Prostate gland (tissue), 2 donors: Measurements from ENCODE around the gene IPMK. TPM values are rescaled to one million over a fixed set of nuclear protein-coding genes. Genes with fewer than 3 reads are reported as not detected.
A peak's percentile ranks its signal among the peaks of the same experiment; 100 is the strongest.

Experiments used
- DNase-seq: peaks from one replicate; pipeline ENCODE4 v3.0.0-alpha.2; 2019; ENCODE audit warnings: low spot score
- H3K27ac ChIP-seq, 2 donors: fragments of 200-600 bp; sonication (generic); 2 replicates each; pipeline ENCODE4 v1.5.1; 2017 to 2019
- H3K27me3 ChIP-seq: fragments of 200-600 bp; sonication (generic); replicated peaks from 2 replicates; pipeline ENCODE4 v1.5.1; 2019; ENCODE audit not compliant: insufficient read depth
- H3K36me3 ChIP-seq, 2 donors: fragments of 200-600 bp; sonication (generic); 1 replicate in 1 of 2; 2 replicates in 1 of 2; pipeline versions ENCODE4 v1.5.1 to v1.8.1; 2017 to 2019
- H3K4me1 ChIP-seq: fragments of 200-600 bp; sonication (generic); replicated peaks from 2 replicates; pipeline ENCODE4 v1.5.1; 2019
- H3K4me3 ChIP-seq, 2 donors: fragments of 200-600 bp; sonication (generic); 2 replicates each; pipeline ENCODE4 v1.5.1; 2017 to 2019
- H3K9me3 ChIP-seq: fragments of 200-600 bp; sonication (generic); 2 replicates; pipeline ENCODE4 v1.5.1; 2017
- POLR2A ChIP-seq: fragments of 450-650 bp; IDR thresholded peaks from one replicate; pipeline ENCODE4 v1.6.1; 2016; ENCODE audit warnings: antibody characterized with exemption, mild to moderate bottlenecking
- POLR2AphosphoS5 ChIP-seq: sonication (generic); formaldehyde crosslinking; IDR thresholded peaks from one replicate; pipeline ENCODE4 v1.6.1; 2017; ENCODE audit warnings: antibody characterized with exemption
- WGBS: methylation state at CpG from one replicate; pipeline ENCODE4 v1.1.5; 2018; 5-methylcytosine and 5-hydroxymethylcytosine counted together
- intact Hi-C: fragments of 100-400 bp; cut with DNase I; formaldehyde crosslinking; loops from one replicate; pipeline ENCODE4 v1.14.2; 2022
- total RNA-seq, 2 donors: library from RNA; depleted of rRNA; stranded (reverse); fragments of >200 nt; gene quantifications; one replicate each; pipeline ENCODE4 v1.1.0, GENCODE V29; 2016
- TF ChIP-seq, protein P1 (sequence below), 4 experiments: fragments of 200-600 bp in 2 of 4; fragments of 450-650 bp in 2 of 4; sonication (generic) in 2 of 4; IDR thresholded peaks; 1 replicate in 3 of 4; 2 replicates in 1 of 4; pipeline ENCODE4 v1.5.1; 2016 to 2019; ENCODE audit warnings: antibody characterized with exemption in 4 of 4, mild to moderate bottlenecking in 2 of 4, moderate library complexity in 2 of 4

Gene IPMK
- total RNA-seq, 2 donors from 2014 or later: 2.6 to 5.5 TPM

DNA sequence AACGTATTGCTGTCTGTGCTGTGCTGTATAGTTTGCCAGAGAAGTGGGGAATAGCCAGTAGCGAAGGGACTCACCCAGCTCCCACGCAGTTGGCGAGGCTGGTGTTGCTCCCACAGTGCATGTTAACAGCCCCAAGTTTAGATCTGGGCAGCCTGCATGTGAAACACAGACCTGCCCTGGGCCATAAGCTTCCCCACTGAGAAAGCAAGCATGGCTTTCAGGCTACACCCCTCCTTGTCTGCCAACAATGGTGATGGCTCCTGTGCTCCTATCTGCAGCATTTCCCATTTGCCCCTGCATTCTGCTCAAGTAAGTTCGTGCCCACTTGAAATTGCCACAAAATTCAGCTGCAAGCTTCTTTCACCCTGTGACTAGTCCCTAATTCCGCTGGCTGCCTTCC, 57.5 kb downstream of the IPMK start:
- H3K9me3 ChIP-seq: no peaks in the 10 kb centered on the region
- DNase-seq: no peak
- WGBS: 94% methylated on average over 6 of the region's 6 CpGs
- H3K36me3 ChIP-seq: no peaks in the 10 kb centered on the region
- no peak overlapping the region for H3K27ac ChIP-seq
- H3K27me3 ChIP-seq: no peaks in the 10 kb centered on the region
- no peak overlapping the region for H3K4me3 ChIP-seq
- no peaks in the 10 kb centered on the region for H3K4me1 ChIP-seq
- TF ChIP-seq, protein P1, sequence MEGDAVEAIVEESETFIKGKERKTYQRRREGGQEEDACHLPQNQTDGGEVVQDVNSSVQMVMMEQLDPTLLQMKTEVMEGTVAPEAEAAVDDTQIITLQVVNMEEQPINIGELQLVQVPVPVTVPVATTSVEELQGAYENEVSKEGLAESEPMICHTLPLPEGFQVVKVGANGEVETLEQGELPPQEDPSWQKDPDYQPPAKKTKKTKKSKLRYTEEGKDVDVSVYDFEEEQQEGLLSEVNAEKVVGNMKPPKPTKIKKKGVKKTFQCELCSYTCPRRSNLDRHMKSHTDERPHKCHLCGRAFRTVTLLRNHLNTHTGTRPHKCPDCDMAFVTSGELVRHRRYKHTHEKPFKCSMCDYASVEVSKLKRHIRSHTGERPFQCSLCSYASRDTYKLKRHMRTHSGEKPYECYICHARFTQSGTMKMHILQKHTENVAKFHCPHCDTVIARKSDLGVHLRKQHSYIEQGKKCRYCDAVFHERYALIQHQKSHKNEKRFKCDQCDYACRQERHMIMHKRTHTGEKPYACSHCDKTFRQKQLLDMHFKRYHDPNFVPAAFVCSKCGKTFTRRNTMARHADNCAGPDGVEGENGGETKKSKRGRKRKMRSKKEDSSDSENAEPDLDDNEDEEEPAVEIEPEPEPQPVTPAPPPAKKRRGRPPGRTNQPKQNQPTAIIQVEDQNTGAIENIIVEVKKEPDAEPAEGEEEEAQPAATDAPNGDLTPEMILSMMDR (IDR thresholded peaks at IDR 0.05): no peak
- TF ChIP-seq POLR2AphosphoS5 (no peak), POLR2A (no peak)
- intact Hi-C loops: no loop called here

DNA sequence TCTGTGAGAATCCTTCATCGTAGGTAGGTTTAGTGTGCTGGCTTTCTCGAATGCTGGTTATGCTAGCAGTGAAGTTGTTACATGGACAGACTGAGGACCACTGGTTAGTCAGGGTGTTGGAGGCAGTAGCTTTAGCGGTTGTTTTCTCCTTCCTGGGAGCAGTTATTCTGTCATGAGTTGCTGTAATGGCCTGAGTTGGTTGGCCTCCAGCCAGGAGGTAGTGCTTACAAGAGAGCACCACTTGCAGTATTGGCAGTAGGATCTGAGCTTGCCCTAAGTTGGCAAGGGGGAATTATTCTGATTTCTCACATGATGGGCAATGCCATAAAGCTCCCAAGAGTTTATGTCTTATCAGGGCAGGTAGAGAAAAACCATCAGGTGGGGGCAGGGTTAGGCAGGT, 58.0 kb downstream of the IPMK start:
- Histone ChIP-seq H3K9me3 (no peaks in the 10 kb centered on the region), H3K4me3 (no peak overlapping the region), H3K27ac (no peak overlapping the region), H3K4me1 (no peaks in the 10 kb centered on the region), H3K27me3 (no peaks in the 10 kb centered on the region), H3K36me3 (no peaks in the 10 kb centered on the region)
- no peak for DNase-seq
- no peak for TF ChIP-seq POLR2AphosphoS5
- no peak for TF ChIP-seq POLR2A
- TF ChIP-seq, protein P1 (IDR thresholded peaks at IDR 0.05): no peak
- 77% methylated on average over 3 of the region's 3 CpGs for WGBS
- intact Hi-C loops: no loop called here

DNA sequence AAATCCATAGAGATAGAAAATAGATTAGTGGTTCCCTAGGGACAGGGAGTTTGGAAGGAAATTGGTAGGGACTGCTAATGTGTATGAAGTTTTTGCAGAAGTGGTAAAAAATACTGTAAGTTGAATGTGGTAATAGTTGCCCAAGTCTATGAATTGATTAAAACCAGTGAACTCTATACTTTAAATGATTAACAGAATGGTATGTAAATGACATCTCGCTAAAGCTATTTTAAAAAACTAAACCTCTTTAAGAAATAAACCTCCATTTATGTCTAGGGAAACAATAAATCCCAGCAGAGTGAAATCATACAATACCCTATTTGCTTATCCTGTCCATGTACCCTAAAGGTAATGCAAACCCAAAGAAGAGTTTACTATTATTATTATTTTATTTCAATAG, 61.4 kb downstream of the IPMK start:
- 100% methylated on average over 1 of the region's 1 CpG for WGBS

DNA sequence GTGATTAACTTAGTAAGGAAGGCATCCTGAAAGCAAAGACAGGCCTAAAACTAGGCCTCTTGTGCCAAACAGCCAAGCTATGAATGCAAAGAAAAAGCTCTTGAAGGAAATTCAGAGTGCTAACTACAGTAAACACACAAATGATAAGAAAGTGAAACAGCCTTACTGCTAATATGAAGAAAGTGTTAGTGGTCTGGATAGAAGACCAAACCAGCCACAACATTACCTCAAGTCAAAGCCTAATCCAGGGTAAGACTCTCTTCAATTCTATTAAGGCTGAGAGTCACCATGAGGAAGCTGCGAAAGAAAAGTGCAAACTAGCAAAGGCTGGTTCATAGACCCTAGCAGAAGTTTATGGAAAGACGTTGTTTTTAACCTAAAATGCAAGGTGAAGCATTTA, 66.0 kb downstream of the IPMK start:
- intact Hi-C loops: no loop called here
- H3K36me3 ChIP-seq: no peaks in the 10 kb centered on the region
- DNase-seq: no peak
- no peak overlapping the region for H3K27ac ChIP-seq
- H3K9me3 ChIP-seq: no peaks in the 10 kb centered on the region
- no peak overlapping the region for H3K4me3 ChIP-seq
- whole genome bisulfite sequencing: 98% methylated on average over 2 of the region's 2 CpGs
- H3K27me3 ChIP-seq: no peaks in the 10 kb centered on the region
- H3K4me1 ChIP-seq: no peaks in the 10 kb centered on the region
- TF ChIP-seq POLR2A: no peak
- TF ChIP-seq, protein P1 (IDR thresholded peaks at IDR 0.05): no peak
- no peak for TF ChIP-seq POLR2AphosphoS5

More for the DNA sequence above, 61.4 kb downstream of the IPMK start:
- Histone ChIP-seq H3K27ac (no peak overlapping the region), H3K9me3 (no peaks in the 10 kb centered on the region), H3K36me3 (no peaks in the 10 kb centered on the region), H3K27me3 (no peaks in the 10 kb centered on the region), H3K4me1 (no peaks in the 10 kb centered on the region), H3K4me3 (no peak overlapping the region)
- DNase-seq: no peak
- intact Hi-C loops: no loop called here
- TF ChIP-seq, protein P1 (IDR thresholded peaks at IDR 0.05): no peak
- TF ChIP-seq POLR2A (no peak), POLR2AphosphoS5 (no peak)

DNA sequence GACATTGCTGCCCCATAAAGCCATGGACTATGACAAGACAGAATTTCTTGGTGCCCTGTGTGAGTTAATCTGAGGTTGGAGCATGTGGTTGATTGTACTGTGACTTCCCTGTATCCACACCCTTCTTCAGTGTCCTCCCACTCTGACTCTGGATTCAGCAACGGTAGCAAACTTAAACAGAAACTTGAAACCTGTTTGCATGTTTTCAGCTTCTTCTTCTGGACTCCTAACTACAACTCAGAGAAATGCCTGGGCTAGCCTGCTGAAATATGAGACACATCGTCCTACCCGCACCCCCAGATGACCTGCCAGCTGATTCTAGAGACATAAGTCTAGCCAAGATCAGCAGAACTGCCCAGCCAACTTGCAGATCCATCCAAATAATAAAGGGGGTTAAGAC, 78.4 kb downstream of the IPMK start:
- TF ChIP-seq, protein P1 (IDR thresholded peaks at IDR 0.05): no peak
- TF ChIP-seq POLR2AphosphoS5: peak; percentile 47
- intact Hi-C loops: no loop called here
- Histone ChIP-seq H3K27me3 (no peaks in the 10 kb centered on the region), H3K9me3 (no peaks in the 10 kb centered on the region), H3K4me3 (no peak overlapping the region), H3K36me3 (no peaks in the 10 kb centered on the region), H3K27ac (no peak overlapping the region), H3K4me1 (no peaks in the 10 kb centered on the region)
- DNase-seq: peak; percentile 26
- 8% methylated on average over 3 of the region's 3 CpGs for WGBS
